NK-92 treated with Interleukin-12 subunit alpha and Interleukin-12 subunit beta, amount 100 ng/mL, for 24 hours (cell line): ENCODE measurements around the gene GRAMD4.

Source experiments
- DNase-seq: peaks from one replicate; lab custom pipeline; 2025; lab: John Stamatoyannopoulos, UW

The GRAMD4 gene

DNA sequence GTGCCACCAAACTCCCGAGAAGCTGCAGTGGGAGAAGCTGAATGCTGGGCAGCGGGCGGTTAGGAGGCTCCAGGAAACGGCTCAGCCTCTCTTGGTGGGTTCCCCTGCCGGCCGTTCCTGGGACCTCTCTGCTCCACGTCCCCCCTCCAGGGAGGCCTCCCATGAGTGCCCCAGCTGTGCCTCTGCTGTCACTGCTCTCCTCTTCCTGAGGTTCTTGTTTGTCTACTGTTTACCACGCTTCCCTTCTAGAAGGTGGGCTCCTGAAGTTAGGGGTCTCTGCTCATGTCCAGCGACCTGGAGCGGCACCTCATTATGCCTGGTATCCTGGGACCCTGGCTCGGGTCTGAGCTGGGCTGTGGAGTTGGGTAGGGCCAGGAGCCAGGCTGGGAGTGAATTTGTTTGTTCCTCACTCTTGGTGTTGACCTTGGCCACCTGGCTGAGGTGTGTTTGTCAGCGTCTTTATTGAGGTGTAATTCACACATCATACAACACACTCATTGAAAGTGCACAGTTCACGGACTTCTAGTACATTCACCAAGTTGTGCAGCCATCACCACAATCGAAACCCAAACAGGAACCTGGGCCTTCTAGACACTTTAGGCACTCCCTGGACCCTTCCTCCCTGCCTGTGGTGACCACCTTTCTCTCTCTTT lies 37.8 kb upstream of the GRAMD4 start:
- no peak for DNase-seq

DNA sequence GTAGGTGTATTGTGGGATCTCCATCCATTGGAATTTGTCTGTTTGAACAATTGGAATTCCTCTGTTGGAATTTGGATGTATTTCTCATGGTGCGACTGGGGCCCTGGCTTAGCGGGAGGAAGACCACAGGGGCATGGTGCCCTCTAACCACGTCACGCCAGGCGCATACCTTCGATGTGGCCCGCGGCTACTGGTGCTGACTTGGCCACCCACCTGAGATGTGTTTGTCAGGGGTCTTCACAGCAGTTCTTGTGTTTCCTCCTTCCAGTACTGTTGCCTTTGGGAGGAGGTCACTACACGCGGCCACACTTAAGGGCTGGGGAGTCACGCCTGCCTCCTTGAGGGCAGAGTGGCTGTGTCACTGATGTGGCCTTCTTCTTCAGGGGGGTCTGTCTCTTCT lies 36.6 kb upstream of the GRAMD4 start:
- DNase-seq, result no peak

DNA sequence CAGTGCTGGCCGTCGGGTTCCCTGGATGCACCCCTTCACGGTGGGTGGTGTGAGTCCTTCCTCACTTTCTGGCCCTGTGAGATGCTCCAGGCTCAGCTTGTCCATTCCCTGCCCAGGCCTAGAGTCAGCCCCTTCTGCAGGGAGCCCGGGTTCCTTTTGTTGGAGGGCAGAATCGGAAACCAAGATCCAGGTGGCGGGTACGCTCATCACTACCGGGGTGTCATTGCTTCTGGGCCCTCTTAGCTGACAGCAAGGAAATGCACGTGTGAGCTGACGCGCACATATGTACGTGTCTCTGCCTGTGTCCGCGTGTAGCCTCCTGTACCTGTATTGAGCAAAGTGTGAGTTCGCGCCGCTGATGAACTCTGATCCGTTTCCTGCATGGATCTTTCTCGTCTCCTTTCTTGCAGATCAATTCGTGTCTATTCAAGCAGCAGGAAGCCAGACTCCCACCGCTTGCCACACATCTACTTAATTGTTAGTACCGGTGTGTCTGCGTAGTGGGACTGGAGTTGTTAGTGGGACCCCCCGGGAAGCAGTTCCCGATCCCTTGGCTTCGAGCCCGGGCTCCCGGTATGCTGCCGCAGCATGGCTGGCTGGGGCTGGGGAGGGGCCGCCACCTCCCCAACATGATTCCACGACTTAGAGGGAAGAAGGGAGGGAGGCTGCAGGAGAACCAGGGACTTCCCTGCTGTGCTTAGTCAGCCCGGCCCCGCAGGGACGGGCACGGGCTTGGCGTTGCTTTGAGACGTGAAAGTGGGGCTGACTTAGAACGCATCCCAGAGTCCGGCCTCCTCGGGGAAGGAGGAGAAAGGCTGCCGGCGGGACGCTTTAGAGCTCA lies 35.9 kb upstream of the GRAMD4 start:
- DNase-seq, result no peak

DNA sequence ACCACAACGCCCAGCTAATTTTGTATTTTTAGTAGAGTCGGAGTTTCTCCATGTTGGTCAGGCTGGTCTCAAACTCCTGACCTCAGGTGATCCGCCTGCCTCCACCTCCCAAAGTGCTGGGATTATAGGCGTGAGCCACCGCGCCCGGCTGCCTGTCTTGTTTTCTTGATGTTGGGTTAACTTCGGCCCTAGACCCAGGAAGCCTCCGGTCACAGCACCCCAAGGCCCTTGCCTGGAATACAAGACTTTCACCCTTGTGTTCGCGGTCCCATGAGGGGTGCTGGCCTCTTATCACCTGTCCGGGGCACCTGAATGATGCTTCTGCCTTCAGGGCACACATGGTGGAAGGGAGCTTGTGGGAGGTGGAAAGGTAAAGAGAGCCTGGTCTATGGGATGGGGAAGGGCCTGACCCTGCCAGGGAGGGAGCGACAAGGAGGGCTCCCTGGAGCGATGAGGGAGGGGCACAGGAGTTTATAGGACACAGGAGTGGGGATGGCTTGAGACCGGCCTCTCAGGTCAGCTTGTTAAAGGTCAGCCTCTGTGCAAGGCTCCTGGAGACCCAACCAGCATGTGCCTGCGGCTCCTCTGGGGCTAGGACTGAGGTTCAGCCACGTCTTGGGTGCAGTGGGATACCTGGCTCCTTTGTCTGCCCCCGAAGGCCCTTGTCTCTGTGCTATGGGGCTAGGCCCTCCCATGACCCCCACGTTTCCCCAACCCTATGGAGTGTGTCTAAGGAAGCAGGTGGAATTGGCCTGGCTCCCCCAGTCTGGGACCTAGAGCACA lies 34.7 kb upstream of the GRAMD4 start:
- DNase-seq, result no peak

DNA sequence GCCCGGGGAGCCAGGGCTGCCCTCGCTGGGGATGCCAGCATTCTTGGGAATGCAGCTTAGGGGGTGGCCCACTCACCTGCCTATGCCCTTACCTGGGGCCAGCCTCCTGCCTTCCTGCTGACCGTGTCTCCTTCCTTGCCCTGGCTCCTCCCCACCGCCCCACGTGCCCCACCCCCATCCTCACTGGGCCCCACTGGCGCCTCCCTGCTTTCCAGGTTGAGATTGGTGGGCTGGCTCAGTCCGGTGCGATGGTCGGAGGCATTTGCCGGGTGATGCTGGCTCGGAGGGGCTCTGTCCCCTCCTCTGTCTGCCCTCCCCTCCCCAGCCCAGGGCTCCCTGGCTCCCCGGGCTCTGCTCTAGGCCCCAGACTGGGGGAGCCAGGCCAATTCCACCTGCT lies 34.1 kb upstream of the GRAMD4 start:
- DNase-seq, result no peak

DNA sequence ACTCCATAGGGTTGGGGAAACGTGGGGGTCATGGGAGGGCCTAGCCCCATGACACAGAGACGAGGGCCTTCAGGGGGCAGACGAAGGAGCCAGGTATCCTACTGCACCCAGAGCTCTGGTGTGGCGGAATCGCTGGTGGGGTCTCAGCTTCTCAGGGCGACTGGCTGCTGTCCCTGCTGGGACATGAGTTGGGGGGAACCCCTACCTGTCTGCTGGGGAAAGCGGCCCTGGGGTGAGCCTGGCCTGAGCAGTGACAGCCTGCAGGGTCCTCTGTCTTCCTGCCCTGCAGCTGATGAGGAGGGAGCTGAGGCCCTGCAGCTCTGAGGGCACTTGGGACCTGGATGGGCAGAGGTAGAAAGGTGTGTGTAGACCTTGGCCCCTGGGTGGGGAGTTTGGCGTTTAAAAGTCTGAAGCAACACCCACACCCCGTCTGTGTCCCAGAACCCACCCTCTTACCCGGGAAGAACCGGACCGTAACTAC lies 33.6 kb upstream of the GRAMD4 start:
- DNase-seq, result no peak

DNA sequence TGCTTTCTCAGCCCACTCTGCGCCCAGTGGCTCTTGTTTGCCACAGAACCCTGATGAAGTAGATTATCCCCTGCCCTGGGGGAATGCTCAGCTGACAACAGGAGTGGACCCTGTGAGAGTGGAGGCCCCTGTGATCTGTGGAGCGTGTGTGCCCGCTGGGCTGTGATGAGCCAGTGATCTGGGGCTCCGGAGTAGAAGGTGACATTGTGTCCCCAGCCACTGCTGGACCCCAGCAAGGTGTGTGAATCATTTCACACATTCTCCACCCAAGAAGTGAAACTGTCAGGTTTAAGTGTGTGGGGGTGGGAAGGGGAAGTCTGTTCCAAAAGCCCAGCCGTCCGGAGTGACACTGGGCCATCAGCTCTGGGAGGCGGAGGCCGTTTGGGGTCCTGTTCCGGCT lies 33.1 kb upstream of the GRAMD4 start:
- DNase-seq, result no peak

DNA sequence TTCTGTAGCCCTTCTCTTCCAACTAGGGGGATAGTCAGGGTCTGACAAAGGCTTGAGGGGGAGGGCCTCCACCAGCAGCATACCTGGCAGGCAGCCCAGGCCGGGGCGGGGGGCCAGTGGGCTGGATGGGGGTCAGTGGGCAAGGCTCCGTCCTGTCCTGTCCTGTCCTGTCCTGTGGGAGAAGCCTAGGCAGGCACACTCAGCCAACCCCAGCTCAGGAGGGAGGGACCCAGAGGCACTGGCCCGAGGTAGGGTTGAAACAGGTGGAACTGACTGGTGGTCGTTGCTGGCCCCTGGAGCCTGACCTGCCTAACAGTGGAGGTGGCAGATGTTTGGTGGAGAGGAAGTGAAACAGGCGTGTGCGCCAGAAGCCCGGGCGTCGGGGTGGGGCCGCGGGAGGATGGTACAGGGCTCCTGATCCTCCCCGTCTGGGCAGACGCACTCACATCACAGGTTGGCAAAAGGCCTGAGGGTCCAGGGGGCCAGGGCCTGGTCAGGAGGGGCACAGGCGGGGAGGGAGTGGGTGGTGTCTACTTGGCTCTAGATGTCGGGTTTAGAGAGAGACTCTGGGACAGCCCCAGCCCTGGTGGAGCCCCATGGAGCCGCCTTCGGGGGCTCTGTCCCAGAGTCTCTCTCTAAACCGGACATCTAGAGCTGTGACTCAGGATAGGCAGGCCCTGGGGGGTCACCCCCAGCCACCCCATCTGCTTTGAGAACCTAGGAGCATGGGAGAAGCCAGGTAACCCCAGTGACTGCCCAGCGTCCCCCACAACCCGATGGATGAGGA lies 32.5 kb upstream of the GRAMD4 start:
- DNase-seq, result no peak

DNA sequence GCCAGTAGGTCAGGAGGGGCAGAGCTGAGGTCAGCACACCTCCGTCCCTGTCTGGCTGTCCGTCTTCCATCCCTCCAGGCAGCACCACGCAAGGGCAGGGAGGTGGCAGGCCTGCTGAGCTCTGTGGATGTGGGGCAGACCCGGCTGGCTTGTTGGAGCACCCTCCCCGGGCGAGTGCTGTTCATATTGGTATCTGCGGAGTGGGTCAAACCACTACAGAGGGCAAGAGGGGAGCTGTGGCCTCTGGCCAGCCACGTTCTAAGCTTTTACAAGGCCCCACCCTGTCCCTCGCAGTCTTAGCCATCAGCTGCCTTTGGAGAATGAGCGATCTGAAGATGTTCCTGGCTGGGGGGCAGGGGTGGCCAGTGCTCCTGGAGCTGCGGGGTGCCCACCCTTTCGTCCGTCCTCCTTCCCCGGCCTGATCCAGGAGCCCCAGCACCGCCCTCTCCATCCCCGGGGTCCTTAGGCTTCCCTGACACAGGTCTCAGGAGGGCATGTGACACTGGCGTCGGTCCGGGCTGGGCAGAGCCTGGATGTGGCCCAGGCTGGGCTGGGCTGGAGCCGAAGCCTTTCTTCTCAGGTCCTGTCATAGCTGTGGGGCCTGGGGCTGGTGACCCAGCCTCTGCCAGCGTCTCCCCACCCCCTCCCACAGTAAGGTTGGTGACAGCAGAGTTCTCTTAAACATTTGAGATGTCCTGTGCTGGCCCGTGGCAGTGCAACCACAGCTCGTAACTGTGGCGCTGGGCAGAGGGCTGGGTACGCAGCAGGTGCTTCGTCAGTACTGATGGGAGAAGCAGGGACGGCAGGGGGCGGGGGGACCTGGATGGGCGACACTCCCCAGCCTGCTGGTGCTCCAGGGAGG lies 31.7 kb upstream of the GRAMD4 start:
- no peak for DNase-seq

DNA sequence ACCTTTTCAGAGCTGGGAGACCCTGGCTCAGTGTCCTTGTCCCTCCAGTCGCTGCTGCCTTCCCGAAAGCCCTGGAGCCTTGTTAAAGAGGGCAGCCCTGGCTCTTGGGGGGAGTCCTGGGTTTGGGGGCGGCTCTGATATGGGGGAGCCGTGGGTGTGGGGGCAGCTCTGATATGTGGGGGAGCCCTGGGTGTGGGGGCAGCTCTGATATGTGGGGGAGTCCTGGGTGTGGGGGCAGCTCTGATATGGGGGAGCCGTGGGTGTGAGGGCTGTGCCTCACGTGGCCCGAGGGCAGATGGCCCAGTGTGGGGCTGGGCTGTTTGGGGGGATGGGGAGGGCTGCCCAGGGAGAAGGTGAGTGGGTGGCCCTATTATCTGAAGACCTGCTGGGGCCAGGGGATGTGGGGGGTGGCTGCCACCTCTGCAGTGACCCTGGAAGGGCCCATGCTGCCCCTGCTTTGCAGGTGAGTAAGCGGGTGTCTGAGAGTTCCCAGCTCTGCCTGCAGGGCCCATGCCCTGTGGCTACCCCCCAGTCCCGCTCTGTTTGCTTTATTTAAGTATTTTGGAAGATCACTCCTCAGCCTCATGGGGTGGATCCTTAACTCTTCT lies 30.9 kb upstream of the GRAMD4 start:
- DNase-seq, result no peak

DNA sequence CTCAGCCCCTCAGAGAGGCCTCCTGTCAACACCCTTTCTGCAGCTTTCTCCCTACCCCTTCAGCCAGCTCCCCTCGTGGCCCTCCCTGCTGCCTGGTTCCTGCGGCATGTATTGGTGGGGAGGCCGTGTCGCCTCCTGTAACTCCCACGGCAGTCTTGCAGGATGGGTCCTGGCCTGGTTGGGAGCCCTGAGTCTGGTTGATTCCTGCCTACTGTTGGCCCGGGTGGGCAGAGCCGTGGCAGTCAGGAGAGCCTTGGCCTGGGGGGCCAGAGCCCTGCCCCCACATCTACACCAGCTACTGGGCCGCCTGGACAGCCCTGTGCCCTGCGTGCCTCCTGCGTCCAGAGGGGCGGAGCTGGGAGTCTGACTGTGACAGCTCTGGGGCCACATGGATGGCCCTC lies 30.3 kb upstream of the GRAMD4 start:
- DNase-seq, result no peak

DNA sequence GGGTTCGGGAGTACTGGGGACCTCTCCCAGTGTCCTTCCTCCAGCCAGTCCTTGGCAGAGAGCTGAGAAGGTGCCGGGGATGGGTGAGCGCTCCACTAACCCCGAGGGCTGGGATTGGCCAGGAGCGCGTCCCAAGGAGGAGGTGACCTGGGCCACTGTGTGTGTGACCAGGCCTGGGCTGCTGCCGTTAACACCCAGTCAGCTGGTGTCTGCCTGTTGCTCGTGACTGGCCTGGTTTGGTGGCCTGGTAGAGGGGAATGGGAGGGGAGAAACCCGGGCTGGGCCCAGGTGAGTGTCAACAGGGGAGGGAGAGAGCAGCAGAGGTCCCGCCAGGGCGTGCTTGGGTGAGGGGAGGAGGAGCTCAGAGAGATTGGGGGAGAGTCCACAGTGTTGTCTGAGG lies 29.9 kb upstream of the GRAMD4 start:
- DNase-seq, result no peak

DNA sequence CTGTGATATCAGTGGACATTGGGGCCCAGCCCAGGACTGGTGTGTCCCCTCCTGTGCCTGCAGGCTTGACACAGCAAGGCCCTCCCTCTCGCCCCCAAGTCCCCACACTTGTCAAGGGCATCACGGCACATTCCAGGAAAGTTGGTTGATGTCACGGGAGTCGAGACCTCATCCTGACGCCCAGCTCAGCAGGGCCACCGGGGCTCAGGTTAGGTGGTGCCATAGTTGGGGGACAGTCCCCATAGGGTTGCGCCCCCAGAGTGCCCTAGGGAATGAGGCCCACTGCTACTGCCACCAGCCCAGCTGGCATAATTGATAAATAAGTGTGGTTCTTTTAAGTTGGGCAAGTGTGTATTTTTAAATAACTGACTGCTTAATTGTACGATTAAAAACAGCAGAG lies 28.3 kb upstream of the GRAMD4 start:
- DNase-seq, result no peak

DNA sequence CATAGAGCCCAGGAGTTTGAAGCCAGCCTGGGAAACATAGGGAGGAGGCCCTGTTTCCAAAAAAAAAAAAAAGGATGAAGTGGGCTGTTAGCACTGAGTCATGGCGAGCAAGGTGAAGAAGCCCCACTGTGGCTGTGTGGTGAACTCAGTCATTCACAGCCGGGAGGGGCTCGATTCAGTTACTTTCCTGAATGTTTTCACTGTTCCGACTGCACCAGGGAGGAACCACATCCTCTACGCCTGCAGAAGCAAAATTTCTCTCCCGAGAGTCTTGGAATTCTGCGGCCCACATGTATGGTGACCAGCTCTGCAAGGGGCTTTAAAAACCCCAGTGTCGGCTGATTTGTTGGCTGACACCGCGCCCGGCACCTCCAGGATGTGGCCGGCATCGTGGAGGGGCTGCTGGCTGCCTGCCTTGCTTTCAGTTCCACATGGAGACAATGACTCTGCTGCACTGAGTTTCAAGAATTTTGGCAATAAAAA lies 27.8 kb upstream of the GRAMD4 start:
- DNase-seq, result no peak

DNA sequence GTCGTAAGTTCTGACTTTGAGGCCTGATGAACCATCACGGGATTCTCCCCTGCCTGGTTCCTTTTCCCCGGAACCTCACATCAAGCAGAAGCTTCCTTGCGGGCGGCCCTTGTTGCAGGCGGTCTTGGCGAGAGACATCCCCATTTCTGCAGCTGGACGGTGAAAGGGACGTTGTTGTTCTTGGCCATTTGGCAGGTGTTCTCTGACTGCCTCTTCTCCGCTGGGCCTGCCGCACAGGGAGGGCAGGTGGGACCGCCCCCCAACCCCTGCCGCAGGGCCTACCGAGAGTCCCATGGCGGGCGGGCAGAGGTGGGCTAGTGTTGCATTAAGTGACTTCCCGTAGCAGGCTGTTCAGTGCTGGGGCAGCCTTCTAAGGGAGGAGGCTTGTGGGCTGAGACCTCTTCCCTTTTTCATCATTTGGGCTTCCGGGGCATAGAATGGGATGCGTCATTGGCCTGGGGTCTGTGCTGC lies 26.9 kb upstream of the GRAMD4 start:
- no peak for DNase-seq

DNA sequence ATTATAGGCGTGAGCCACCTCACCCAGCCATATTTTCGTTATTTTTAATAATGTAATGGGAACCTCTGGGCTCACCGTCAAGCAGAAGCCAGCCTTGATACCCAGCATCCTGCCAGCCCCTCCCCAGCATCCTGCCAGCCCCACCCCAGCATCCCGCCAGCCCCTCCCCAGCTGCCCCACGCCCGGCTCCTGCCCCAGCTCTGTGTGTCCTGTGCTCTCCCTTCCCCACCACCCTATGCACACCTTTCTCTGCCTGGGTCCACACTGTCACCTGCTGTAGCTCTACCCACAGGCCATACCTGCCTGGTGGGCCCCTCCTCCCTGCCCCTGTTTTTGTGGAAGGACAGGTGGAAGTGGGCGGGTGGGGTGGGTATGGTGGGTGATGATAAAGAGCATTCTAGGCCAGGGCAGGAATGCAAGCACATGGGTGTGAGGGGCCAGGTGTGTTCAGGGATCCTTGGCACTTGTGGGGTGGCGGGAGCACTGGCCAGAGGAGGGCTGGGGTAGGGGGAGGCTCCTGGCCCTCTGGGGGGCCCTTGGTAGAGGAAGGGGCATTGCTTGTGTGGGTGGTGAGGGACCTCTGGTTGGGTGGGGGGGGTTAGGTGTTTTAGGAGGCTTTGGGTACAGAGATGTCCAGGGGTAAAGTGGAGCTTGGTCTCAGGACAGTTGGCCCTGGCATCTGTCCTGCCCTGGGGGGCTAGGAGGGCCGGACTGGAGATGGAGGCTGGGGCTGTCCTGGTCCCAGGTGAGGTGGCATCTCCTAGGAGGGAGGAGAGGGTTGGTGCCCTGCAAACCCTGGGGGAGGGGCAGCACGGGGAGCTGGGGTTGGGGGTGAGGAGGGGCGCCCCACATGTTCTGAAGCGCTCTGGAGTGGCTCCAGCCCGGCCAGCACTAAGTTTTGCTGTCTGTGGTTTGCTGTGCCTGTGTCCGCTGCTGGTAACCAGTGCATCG lies 25.9 kb upstream of the GRAMD4 start:
- no peak for DNase-seq

DNA sequence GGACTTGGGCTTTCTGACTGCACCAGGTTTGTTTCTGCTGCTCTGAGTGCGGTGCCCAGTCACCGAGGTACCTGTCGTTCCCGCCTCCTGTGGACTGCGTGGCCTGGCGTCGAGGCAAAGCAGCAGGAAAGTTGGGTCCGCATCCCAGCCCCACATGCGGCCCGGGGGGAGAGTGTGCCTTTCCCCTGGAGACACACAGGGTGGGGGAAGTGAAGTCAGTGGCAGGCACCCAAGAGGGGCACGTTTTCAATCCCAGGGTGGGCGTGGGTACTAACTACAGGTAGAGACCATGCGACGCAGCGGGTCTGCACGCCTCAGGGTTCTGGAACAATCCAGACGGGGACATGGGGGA lies 25.3 kb upstream of the GRAMD4 start:
- no peak for DNase-seq

DNA sequence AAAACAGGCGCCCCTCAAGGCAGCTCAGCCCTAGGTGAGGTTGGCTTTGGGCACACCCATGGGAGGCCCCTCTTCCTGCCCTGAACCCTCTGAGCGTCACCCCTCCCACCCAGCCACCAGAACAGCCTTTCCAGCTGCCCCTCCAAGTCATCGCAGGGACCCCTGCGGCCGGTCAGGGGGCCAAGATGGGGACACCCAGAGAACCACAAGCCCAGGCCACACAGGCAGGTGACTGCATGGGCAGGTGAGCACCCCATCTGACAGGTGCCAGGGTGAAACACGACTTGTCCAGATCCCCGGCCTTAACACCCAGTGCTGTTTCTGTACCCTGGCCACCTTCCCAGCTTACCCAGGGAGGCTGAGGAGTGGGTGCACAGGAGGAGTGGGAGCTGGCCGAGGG lies 24.6 kb upstream of the GRAMD4 start:
- DNase-seq, result no peak

DNA sequence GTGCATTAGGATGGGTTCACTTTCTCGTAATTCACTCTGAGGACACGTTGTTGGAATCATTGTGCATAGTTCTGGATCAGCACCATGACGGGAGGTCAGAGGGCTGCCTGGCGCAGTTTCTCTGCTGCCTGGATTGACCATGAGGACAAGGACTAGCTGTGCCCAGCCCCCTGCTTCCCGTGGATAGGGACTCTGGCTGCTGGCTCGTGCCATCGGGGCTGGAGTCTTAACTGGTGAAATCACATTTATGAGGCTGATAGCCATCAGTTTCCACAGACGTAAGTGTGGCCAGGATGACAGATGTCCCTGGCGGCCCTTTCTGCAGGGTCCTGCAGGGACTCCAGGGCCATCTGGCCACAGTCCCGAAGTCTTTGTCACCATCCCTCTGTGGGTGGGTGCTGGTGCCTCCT lies 24.1 kb upstream of the GRAMD4 start:
- DNase-seq, result no peak
